Naive thymus-derived CD4-positive, alpha-beta T cell (primary cell): ENCODE results near the gene SLC22A2. TPM values are rescaled to one million over a fixed set of nuclear protein-coding genes. Genes with fewer than 3 reads are reported as not detected.

ENCODE experiments used
- ATAC-seq: fragments of 150-1000 bp; cut with Tn5 transposase; 2 replicates; pipeline ENCODE4 v1.10.0; 2021; ENCODE audit warnings: mild to moderate bottlenecking, moderate library complexity
- CTCF ChIA-PET: fragments of 350-600 bp; sonication (Branson Sonifier 250); formaldehyde crosslinking; loops from one replicate; lab custom pipeline; 2021; ENCODE audit warnings: antibody characterized with exemption; lab: Charles Lee
- POLR2A ChIA-PET: fragments of 350-600 bp; sonication (Branson Sonifier 250); formaldehyde crosslinking; loops from one replicate; lab custom pipeline; 2021; ENCODE audit warnings: antibody characterized with exemption, inconsistent platforms; lab: Charles Lee
- DNase-seq, 9 donors: peaks; one replicate each; pipeline versions ENCODE4 v3.0.0 to v3.0.0-alpha.2; 2020 to 2022; ENCODE audit warnings: mixed read lengths in 1 of 9
- H3K27ac ChIP-seq: one replicate; pipeline ENCODE4 v1.7.0; 2013; ENCODE audit warnings: mild to moderate bottlenecking, low read depth, low read length, moderate library complexity
- H3K27me3 ChIP-seq, 2 donors: one replicate each; pipeline ENCODE4 v1.7.0; 2013; ENCODE audit warnings: low read length in 2 of 2, mild to moderate bottlenecking in 2 of 2, moderate library complexity in 2 of 2; ENCODE audit not compliant: control insufficient read depth in 2 of 2, insufficient read depth in 2 of 2
- H3K36me3 ChIP-seq, 3 experiments: 1 replicate in 2 of 3; 2 replicates in 1 of 3; pipeline ENCODE4 v1.7.0; 2013; ENCODE audit warnings: low read length in 3 of 3, mild to moderate bottlenecking in 3 of 3, moderate library complexity in 1 of 3; ENCODE audit not compliant: insufficient read depth in 3 of 3, control insufficient read depth in 2 of 3
- H3K4me1 ChIP-seq, 2 donors: one replicate each; pipeline ENCODE4 v1.7.0; 2013; ENCODE audit warnings: low read length in 2 of 2, mild to moderate bottlenecking in 2 of 2, moderate library complexity in 1 of 2; ENCODE audit not compliant: control insufficient read depth in 2 of 2, insufficient read depth in 2 of 2
- H3K4me3 ChIP-seq: 2 replicates; pipeline ENCODE4 v1.7.0; 2013; ENCODE audit warnings: mild to moderate bottlenecking, low read length
- H3K9me3 ChIP-seq, 3 experiments: 1 replicate in 2 of 3; 2 replicates in 1 of 3; pipeline ENCODE4 v1.7.0; 2013; ENCODE audit warnings: low read length in 3 of 3; ENCODE audit not compliant: control insufficient read depth in 2 of 3
- H3K27ac Mint-ChIP-seq, 9 donors: one replicate each; pipeline ENCODE4 v1.8.0; 2020 to 2022; ENCODE audit warnings: mixed read lengths in 9 of 9, mild to moderate bottlenecking in 8 of 9, moderate library complexity in 5 of 9, inconsistent platforms in 2 of 9
- H3K27me3 Mint-ChIP-seq, 5 donors: one replicate each; pipeline ENCODE4 v1.8.0; 2021 to 2022; ENCODE audit warnings: mixed read lengths in 5 of 5, mild to moderate bottlenecking in 1 of 5
- H3K36me3 Mint-ChIP-seq, 5 donors: one replicate each; pipeline ENCODE4 v1.8.0; 2020 to 2022; ENCODE audit warnings: mixed read lengths in 5 of 5, mild to moderate bottlenecking in 3 of 5, inconsistent platforms in 1 of 5
- H3K4me1 Mint-ChIP-seq, 7 donors: one replicate each; pipeline ENCODE4 v1.8.0; 2020 to 2022; ENCODE audit warnings: mixed read lengths in 7 of 7, mild to moderate bottlenecking in 3 of 7, inconsistent platforms in 1 of 7
- H3K4me3 Mint-ChIP-seq, 10 donors: one replicate each; pipeline ENCODE4 v1.8.0; 2020 to 2022; ENCODE audit warnings: mild to moderate bottlenecking in 10 of 10, mixed read lengths in 10 of 10, moderate library complexity in 6 of 10, inconsistent platforms in 2 of 10
- H3K9me3 Mint-ChIP-seq, 11 donors: one replicate each; pipeline ENCODE4 v1.8.0; 2020 to 2022; ENCODE audit warnings: mixed read lengths in 11 of 11, mild to moderate bottlenecking in 4 of 11, inconsistent platforms in 1 of 11, moderate library complexity in 1 of 11
- intact Hi-C, 2 donors: fragments of 100-400 bp; cut with micrococcal nuclease; formaldehyde crosslinking; loops; one replicate each; pipeline ENCODE4 v1.15.1; 2023
- polyA plus RNA-seq, 2 donors: library from polyadenylated mRNA; unstranded; fragments of 300-500 nt; fragmentation: Illumina TruSeq; gene quantifications; one replicate each; pipeline ENCODE4 v1.2.3, GENCODE V29; 2021
- total RNA-seq, 6 experiments: library from RNA in 5 of 6; stranded (reverse) in 5 of 6; gene quantifications; 1 replicate in 5 of 6; 2 replicates in 1 of 6; pipeline ENCODE4 v1.2.3 and lab custom pipeline; 2021 to 2026

The SLC22A2 gene
- total and polyA plus RNA-seq, 7 experiments from 2014 or later: not detected

- ChIA-PET POLR2A (no interaction called here), CTCF (no interaction called here)
- H3K4me3 ChIP-seq: no peak overlapping the region
- H3K4me1 ChIP-seq: no peaks in the 10 kb centered on the region
- H3K9me3 ChIP-seq: peaks cover 0 to 11% (median 0%) of the 10 kb centered on the region in 3 experiments
- no peaks in the 10 kb centered on the region for H3K36me3 ChIP-seq
- H3K27ac ChIP-seq: no peak overlapping the region
- H3K9me3 Mint-ChIP-seq: peaks cover 6 to 79% (median 34%) of the 10 kb centered on the region in 11 donors
- H3K27ac Mint-ChIP-seq: no peak overlapping the region
- H3K4me3 Mint-ChIP-seq: no peak overlapping the region
- intact Hi-C loops: no loop called here
- no peak for DNase-seq
- H3K27me3 ChIP-seq: no peaks in the 10 kb centered on the region
- H3K36me3 Mint-ChIP-seq: peaks cover 0 to 14% (median 4%) of the 10 kb centered on the region in 5 donors
- peaks cover 4 to 27% (median 14%) of the 10 kb centered on the region in 5 donors for H3K27me3 Mint-ChIP-seq
- ATAC-seq: no peak
- H3K4me1 Mint-ChIP-seq: no peaks in the 10 kb centered on the region
Measured at GRCh38 chr6:160194808-160195207, 63.8 kb downstream of the SLC22A2 start.

- intact Hi-C loops: no loop called here
- H3K27ac ChIP-seq: no peak overlapping the region
- no peak overlapping the region for H3K27ac Mint-ChIP-seq
- peaks cover 6 to 81% (median 38%) of the 10 kb centered on the region in 11 donors for H3K9me3 Mint-ChIP-seq
- H3K27me3 ChIP-seq: no peaks in the 10 kb centered on the region
- peaks cover 0 to 14% (median 4%) of the 10 kb centered on the region in 5 donors for H3K36me3 Mint-ChIP-seq
- no peaks in the 10 kb centered on the region for H3K4me1 ChIP-seq
- H3K4me3 ChIP-seq: no peak overlapping the region
- no peaks in the 10 kb centered on the region for H3K4me1 Mint-ChIP-seq
- peaks cover 0 to 11% (median 0%) of the 10 kb centered on the region in 3 experiments for H3K9me3 ChIP-seq
- ChIA-PET CTCF (no interaction called here), POLR2A (no interaction called here)
- no peaks in the 10 kb centered on the region for H3K36me3 ChIP-seq
- ATAC-seq: no peak
- no peak overlapping the region for H3K4me3 Mint-ChIP-seq
- H3K27me3 Mint-ChIP-seq: peaks cover 4 to 19% (median 15%) of the 10 kb centered on the region in 5 donors
- no peak for DNase-seq
Measured at GRCh38 chr6:160192840-160193239, 65.8 kb downstream of the SLC22A2 start.

DNA sequence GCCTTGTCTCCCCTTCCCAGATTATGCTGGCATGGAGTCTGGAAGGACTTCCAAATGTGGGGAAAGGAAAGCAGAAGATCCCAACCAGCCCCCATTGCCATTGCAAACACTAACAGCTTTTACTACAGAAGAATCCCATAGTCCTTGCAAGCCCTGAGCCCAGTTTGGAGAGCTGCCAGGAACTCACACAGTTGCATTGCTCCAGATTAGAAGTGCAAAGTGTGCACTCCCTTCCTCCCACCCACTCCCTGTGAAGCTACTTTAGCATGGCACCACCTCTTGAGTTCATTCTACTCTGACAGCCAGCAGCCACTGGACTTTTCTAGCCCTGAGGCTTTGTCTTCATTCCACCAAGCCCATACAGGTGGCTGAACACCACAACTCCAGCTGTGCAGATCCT is 67.6 kb downstream of the SLC22A2 start:
- DNase-seq (no peak), ATAC-seq (no peak)
- intact Hi-C loops: no loop called here
- no peak overlapping the region for H3K27ac ChIP-seq
- H3K9me3 Mint-ChIP-seq: peaks cover 3 to 70% (median 30%) of the 10 kb centered on the region in 11 donors
- H3K27me3 Mint-ChIP-seq: peaks cover 0 to 20% (median 10%) of the 10 kb centered on the region in 5 donors
- H3K36me3 Mint-ChIP-seq: peaks cover 0 to 8% (median 4%) of the 10 kb centered on the region in 5 donors
- H3K4me1 Mint-ChIP-seq: no peaks in the 10 kb centered on the region
- CTCF ChIA-PET: no interaction called here
- H3K4me3 Mint-ChIP-seq: no peak overlapping the region
- H3K27ac Mint-ChIP-seq: no peak overlapping the region
- H3K4me1 ChIP-seq: no peaks in the 10 kb centered on the region
- H3K36me3 ChIP-seq: no peaks in the 10 kb centered on the region
- POLR2A ChIA-PET: no interaction called here
- H3K27me3 ChIP-seq: no peaks in the 10 kb centered on the region
- H3K9me3 ChIP-seq: peaks cover 0 to 11% (median 0%) of the 10 kb centered on the region in 3 experiments
- no peak overlapping the region for H3K4me3 ChIP-seq

DNA sequence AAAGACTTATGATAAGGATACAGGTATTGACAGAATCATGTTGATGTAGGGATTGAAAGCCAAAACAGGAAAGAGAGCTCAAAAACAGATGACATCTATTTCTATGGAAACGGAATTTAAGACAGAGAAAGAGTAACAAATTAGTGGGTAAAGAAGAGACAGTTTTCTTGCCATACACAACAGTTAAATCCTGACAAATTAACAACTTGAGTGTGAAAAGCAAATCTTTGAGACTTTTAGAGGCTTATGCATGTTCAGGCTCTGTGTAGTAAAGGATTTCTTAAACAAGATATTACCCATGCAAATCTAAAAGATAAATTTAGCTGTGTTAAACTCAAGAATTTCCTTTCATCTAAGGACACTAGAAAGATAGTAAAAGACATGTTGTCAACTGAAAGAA is 68.5 kb downstream of the SLC22A2 start:
- Mint-ChIP-seq H3K27me3 (peaks cover 0 to 20% (median 10%) of the 10 kb centered on the region in 5 donors), H3K4me1 (no peaks in the 10 kb centered on the region), H3K9me3 (peaks cover 3 to 65% (median 23%) of the 10 kb centered on the region in 11 donors), H3K36me3 (peaks cover 0 to 8% (median 4%) of the 10 kb centered on the region in 5 donors), H3K27ac (no peak overlapping the region), H3K4me3 (no peak overlapping the region)
- intact Hi-C loops: no loop called here
- Histone ChIP-seq H3K27me3 (no peaks in the 10 kb centered on the region), H3K9me3 (peaks cover 0 to 11% (median 0%) of the 10 kb centered on the region in 3 experiments), H3K4me3 (no peak overlapping the region), H3K4me1 (no peaks in the 10 kb centered on the region), H3K27ac (no peak overlapping the region), H3K36me3 (no peaks in the 10 kb centered on the region)
- ChIA-PET POLR2A (no interaction called here), CTCF (no interaction called here)
- no peak for ATAC-seq
- no peak for DNase-seq

GRCh38 chr6:160188773-160189172 is 69.8 kb downstream of the SLC22A2 start:
- ATAC-seq: no peak

DNA sequence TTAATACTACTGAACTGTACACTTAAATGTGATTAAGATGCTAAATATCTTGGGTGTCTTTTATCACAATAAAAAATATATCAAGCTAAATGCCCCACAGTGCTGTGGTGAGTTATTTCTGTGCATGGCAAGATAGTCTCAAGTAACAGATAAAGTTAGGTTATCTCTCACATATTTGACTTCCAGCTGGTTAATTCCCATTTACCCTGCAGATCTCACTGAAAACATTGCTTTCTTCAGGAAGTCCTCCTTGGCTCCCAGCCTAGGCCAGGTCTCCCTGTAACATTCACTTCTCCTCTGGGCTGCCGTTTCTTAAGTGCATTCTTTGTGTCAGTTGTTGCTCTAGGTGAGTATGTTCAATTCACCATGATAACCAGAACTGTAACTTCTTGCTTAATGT is 77.9 kb downstream of the SLC22A2 start:
- POLR2A ChIA-PET: no interaction called here
- intact Hi-C loops: no loop called here
- H3K4me3 ChIP-seq: no peak overlapping the region
- H3K36me3 ChIP-seq: no peaks in the 10 kb centered on the region
- ATAC-seq (no peak), DNase-seq (no peak)
- no peaks in the 10 kb centered on the region for H3K4me1 Mint-ChIP-seq
- H3K27me3 Mint-ChIP-seq: peaks cover 11 to 35% (median 20%) of the 10 kb centered on the region in 5 donors
- no peak overlapping the region for H3K27ac Mint-ChIP-seq
- no peaks in the 10 kb centered on the region for H3K27me3 ChIP-seq
- no peaks in the 10 kb centered on the region for H3K4me1 ChIP-seq
- H3K4me3 Mint-ChIP-seq: no peak overlapping the region
- no peak overlapping the region for H3K27ac ChIP-seq
- peaks cover 0 to 9% (median 1%) of the 10 kb centered on the region in 11 donors for H3K9me3 Mint-ChIP-seq
- no peaks in the 10 kb centered on the region for H3K9me3 ChIP-seq
- peaks cover 0 to 10% (median 0%) of the 10 kb centered on the region in 5 donors for H3K36me3 Mint-ChIP-seq
- CTCF ChIA-PET: no interaction called here

More at GRCh38 chr6:160188773-160189172, 69.8 kb downstream of the SLC22A2 start:
- peaks cover 0 to 27% (median 15%) of the 10 kb centered on the region in 5 donors for H3K27me3 Mint-ChIP-seq
- H3K27ac Mint-ChIP-seq: no peak overlapping the region
- H3K36me3 Mint-ChIP-seq: peaks cover 0 to 11% (median 6%) of the 10 kb centered on the region in 5 donors
- no peak overlapping the region for H3K4me3 Mint-ChIP-seq
- ChIA-PET POLR2A (no interaction called here), CTCF (no interaction called here)
- H3K9me3 ChIP-seq: peaks cover 0 to 11% (median 0%) of the 10 kb centered on the region in 3 experiments
- H3K4me1 Mint-ChIP-seq: no peaks in the 10 kb centered on the region
- H3K4me1 ChIP-seq: no peaks in the 10 kb centered on the region
- no peak overlapping the region for H3K4me3 ChIP-seq
- intact Hi-C loops: no loop called here
- no peak for DNase-seq
- H3K36me3 ChIP-seq: no peaks in the 10 kb centered on the region
- H3K9me3 Mint-ChIP-seq: peaks cover 6 to 52% (median 21%) of the 10 kb centered on the region in 11 donors
- no peaks in the 10 kb centered on the region for H3K27me3 ChIP-seq
- H3K27ac ChIP-seq: no peak overlapping the region

DNA sequence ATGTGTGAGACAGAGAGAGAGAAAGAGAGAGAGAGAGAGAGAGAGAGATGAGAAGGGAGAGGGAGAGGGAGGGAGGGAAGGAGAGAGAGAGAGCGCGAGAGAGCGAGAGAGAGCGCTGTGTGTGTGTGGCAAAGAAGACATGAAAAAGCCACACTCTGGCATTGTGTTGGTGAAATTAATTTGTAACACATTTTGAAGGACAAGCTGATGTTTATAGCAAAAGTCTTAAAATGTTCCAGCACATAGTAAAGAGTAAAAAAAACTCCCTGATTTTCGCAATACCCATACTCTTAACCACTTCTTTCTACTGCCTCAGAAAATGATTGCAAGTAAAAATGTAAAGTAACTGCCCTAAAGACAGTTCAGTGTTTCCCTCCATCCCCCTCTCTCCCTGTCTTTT is 80.3 kb downstream of the SLC22A2 start:
- ChIA-PET POLR2A (no interaction called here), CTCF (interaction anchor here (0.6 kb wide), 1 partner anchor 1355 kb away, joined by 3 read pairs; no protein-coding TSS in a partner anchor)
- DNase-seq (no peak), ATAC-seq (no peak)
- peaks cover 6 to 22% (median 14%) of the 10 kb centered on the region in 5 donors for H3K27me3 Mint-ChIP-seq
- H3K4me3 Mint-ChIP-seq: no peak overlapping the region
- Histone ChIP-seq H3K27ac (no peak overlapping the region), H3K27me3 (no peaks in the 10 kb centered on the region), H3K4me1 (no peaks in the 10 kb centered on the region), H3K36me3 (no peaks in the 10 kb centered on the region), H3K4me3 (no peak overlapping the region), H3K9me3 (no peaks in the 10 kb centered on the region)
- intact Hi-C loops: no loop called here
- no peaks in the 10 kb centered on the region for H3K36me3 Mint-ChIP-seq
- H3K27ac Mint-ChIP-seq: no peak overlapping the region
- H3K4me1 Mint-ChIP-seq: no peaks in the 10 kb centered on the region
- H3K9me3 Mint-ChIP-seq: peaks cover 0 to 2% (median 0%) of the 10 kb centered on the region in 11 donors
